Rectal smooth muscle tissue (tissue), 1 donor: ENCODE results near the gene LRRFIP1.
"Not testable (repeated sequence)": the region's sequence is repeated elsewhere in the genome, so short reads cannot be mapped to it uniquely, and the experiment has no call there.

Experiments used
- H3K27ac ChIP-seq: one replicate; pipeline ENCODE4 v1.7.0; 2013; ENCODE audit warnings: low read depth, low read length, inconsistent platforms
- H3K27me3 ChIP-seq: one replicate; pipeline ENCODE4 v1.7.0; 2013; ENCODE audit warnings: low read length; ENCODE audit not compliant: control insufficient read depth, insufficient read depth
- H3K36me3 ChIP-seq: one replicate; pipeline ENCODE4 v1.7.0; 2013; ENCODE audit warnings: low read length; ENCODE audit not compliant: control insufficient read depth, insufficient read depth
- H3K4me1 ChIP-seq: one replicate; pipeline ENCODE4 v1.7.0; 2013; ENCODE audit warnings: low read length; ENCODE audit not compliant: control insufficient read depth, insufficient read depth
- H3K4me3 ChIP-seq: one replicate; pipeline ENCODE4 v1.7.0; 2013; ENCODE audit warnings: low read length
- H3K9ac ChIP-seq: one replicate; pipeline ENCODE4 v1.7.0; 2013; ENCODE audit warnings: low read length

The LRRFIP1 gene

GRCh38 chr2:237657063-237657462 lies 29.7 kb downstream of the LRRFIP1 start:
- no peaks in the 10 kb centered on the region for H3K27me3 ChIP-seq
- no peak overlapping the region for H3K9ac ChIP-seq
- no peak overlapping the region for H3K4me3 ChIP-seq
- H3K36me3 ChIP-seq = no peaks in the 10 kb centered on the region
- H3K27ac ChIP-seq = no peak overlapping the region
- peaks cover 5% of the 10 kb centered on the region for H3K4me1 ChIP-seq

GRCh38 chr2:237660381-237660900 lies 33.1 kb downstream of the LRRFIP1 start:
- H3K27me3 ChIP-seq = no peaks in the 10 kb centered on the region
- peaks cover 18% of the 10 kb centered on the region for H3K4me1 ChIP-seq
- no peaks in the 10 kb centered on the region for H3K36me3 ChIP-seq
- no peak overlapping the region for H3K27ac ChIP-seq
- no peak overlapping the region for H3K4me3 ChIP-seq
- no peak overlapping the region for H3K9ac ChIP-seq

GRCh38 chr2:237661270-237661669 lies 33.9 kb downstream of the LRRFIP1 start:
- no peak overlapping the region for H3K27ac ChIP-seq
- no peaks in the 10 kb centered on the region for H3K36me3 ChIP-seq
- no peak overlapping the region for H3K4me3 ChIP-seq
- no peak overlapping the region for H3K9ac ChIP-seq
- peaks cover 18% of the 10 kb centered on the region for H3K4me1 ChIP-seq
- H3K27me3 ChIP-seq = no peaks in the 10 kb centered on the region

- H3K9ac ChIP-seq = no peak overlapping the region
- no peaks in the 10 kb centered on the region for H3K27me3 ChIP-seq
- peak overlapping the region; percentile 67 for H3K27ac ChIP-seq
- H3K4me3 ChIP-seq = no peak overlapping the region
- no peaks in the 10 kb centered on the region for H3K36me3 ChIP-seq
- peaks cover 18% of the 10 kb centered on the region for H3K4me1 ChIP-seq
These were observed 34.5 kb downstream of the LRRFIP1 start for GRCh38 chr2:237661799-237662328.

GRCh38 chr2:237662671-237663093 lies 35.3 kb downstream of the LRRFIP1 start:
- no peak overlapping the region for H3K9ac ChIP-seq
- peak overlapping the region; percentile 67 for H3K27ac ChIP-seq
- no peaks in the 10 kb centered on the region for H3K27me3 ChIP-seq
- no peaks in the 10 kb centered on the region for H3K36me3 ChIP-seq
- H3K4me3 ChIP-seq = peak overlapping the region; percentile 25
- peaks cover 18% of the 10 kb centered on the region for H3K4me1 ChIP-seq

- Histone ChIP-seq H3K36me3 (no peaks in the 10 kb centered on the region), H3K4me3 (no peak overlapping the region), H3K9ac (no peak overlapping the region), H3K27ac (peak overlapping the region; percentile 67), H3K4me1 (peaks cover 18% of the 10 kb centered on the region), H3K27me3 (no peaks in the 10 kb centered on the region)
These were observed 36.2 kb downstream of the LRRFIP1 start for GRCh38 chr2:237663517-237664110.

GRCh38 chr2:237664151-237664550 lies 36.8 kb downstream of the LRRFIP1 start:
- H3K27ac ChIP-seq = no peak overlapping the region
- H3K27me3 ChIP-seq = no peaks in the 10 kb centered on the region
- no peak overlapping the region for H3K4me3 ChIP-seq
- peaks cover 19% of the 10 kb centered on the region for H3K4me1 ChIP-seq
- H3K9ac ChIP-seq = no peak overlapping the region
- no peaks in the 10 kb centered on the region for H3K36me3 ChIP-seq

GRCh38 chr2:237665713-237666143 lies 38.3 kb downstream of the LRRFIP1 start:
- H3K4me3 ChIP-seq = no peak overlapping the region
- H3K36me3 ChIP-seq = no peaks in the 10 kb centered on the region
- H3K4me1 ChIP-seq = peaks cover 30% of the 10 kb centered on the region
- no peak overlapping the region for H3K9ac ChIP-seq
- H3K27me3 ChIP-seq = no peaks in the 10 kb centered on the region
- no peak overlapping the region for H3K27ac ChIP-seq

GRCh38 chr2:237666606-237667005 lies 39.2 kb downstream of the LRRFIP1 start:
- Histone ChIP-seq H3K27ac (no peak overlapping the region), H3K27me3 (no peaks in the 10 kb centered on the region), H3K36me3 (no peaks in the 10 kb centered on the region), H3K4me3 (no peak overlapping the region), H3K9ac (no peak overlapping the region), H3K4me1 (peaks cover 31% of the 10 kb centered on the region)

- H3K27me3 ChIP-seq, H3K36me3 ChIP-seq, H3K27ac ChIP-seq, H3K9ac ChIP-seq, H3K4me3 ChIP-seq: not testable (repeated sequence)
- H3K4me1 ChIP-seq = peaks cover 27% of the 10 kb centered on the region
These were observed 39.7 kb downstream of the LRRFIP1 start for GRCh38 chr2:237667050-237667576.

- no peak overlapping the region for H3K9ac ChIP-seq
- peaks cover 22% of the 10 kb centered on the region for H3K4me1 ChIP-seq
These were observed 40.5 kb downstream of the LRRFIP1 start for GRCh38 chr2:237667893-237668292.

GRCh38 chr2:237668440-237668839 lies 41.1 kb downstream of the LRRFIP1 start:
- no peak overlapping the region for H3K9ac ChIP-seq
- H3K36me3 ChIP-seq = no peaks in the 10 kb centered on the region
- H3K27ac ChIP-seq = no peak overlapping the region
- H3K4me1 ChIP-seq = peaks cover 17% of the 10 kb centered on the region
- no peak overlapping the region for H3K4me3 ChIP-seq
- no peaks in the 10 kb centered on the region for H3K27me3 ChIP-seq

More at GRCh38 chr2:237667893-237668292, 40.5 kb downstream of the LRRFIP1 start:
- H3K36me3 ChIP-seq = no peaks in the 10 kb centered on the region
- H3K27ac ChIP-seq = no peak overlapping the region
- no peak overlapping the region for H3K4me3 ChIP-seq
- H3K27me3 ChIP-seq = no peaks in the 10 kb centered on the region

GRCh38 chr2:237669283-237669627 lies 41.9 kb downstream of the LRRFIP1 start:
- H3K27ac ChIP-seq = peak overlapping the region; percentile 60
- peaks cover 14% of the 10 kb centered on the region for H3K4me1 ChIP-seq
- H3K36me3 ChIP-seq = no peaks in the 10 kb centered on the region
- no peaks in the 10 kb centered on the region for H3K27me3 ChIP-seq
- no peak overlapping the region for H3K9ac ChIP-seq
- H3K4me3 ChIP-seq = no peak overlapping the region
